Nephron (organoid): ENCODE results near the gene DLG4.
A peak's percentile ranks its signal among the peaks of the same experiment; 100 is the strongest.

Source experiments
- H3K27ac Mint-ChIP-seq, 3 experiments: 2 replicates each; pipeline ENCODE4 v1.8.0; 2020; ENCODE audit warnings: mixed read lengths in 3 of 3, mild to moderate bottlenecking in 2 of 3, moderate library complexity in 1 of 3
- H3K27me3 Mint-ChIP-seq: 2 replicates; pipeline ENCODE4 v1.8.0; 2021; ENCODE audit warnings: low read depth, mild to moderate bottlenecking, moderate library complexity, mixed read lengths
- H3K36me3 Mint-ChIP-seq: 2 replicates; pipeline ENCODE4 v1.8.0; 2020; ENCODE audit warnings: low read depth, mixed read lengths
- H3K4me1 Mint-ChIP-seq: 2 replicates; pipeline ENCODE4 v1.8.0; 2020; ENCODE audit warnings: mixed read lengths
- H3K4me3 Mint-ChIP-seq, 3 experiments: 2 replicates each; pipeline ENCODE4 v1.8.0; 2020; ENCODE audit warnings: mild to moderate bottlenecking in 3 of 3, mixed read lengths in 3 of 3, moderate library complexity in 2 of 3
- H3K9me3 Mint-ChIP-seq: 2 replicates; pipeline ENCODE4 v1.8.0; 2020; ENCODE audit warnings: mixed read lengths
- TF ChIP-seq, protein P1 (sequence below), 3 experiments: fragments of 200-600 bp; sonication (generic); IDR thresholded peaks; one replicate each; pipeline ENCODE4 v1.5.0; 2021; ENCODE audit warnings: antibody characterized with exemption in 3 of 3; ENCODE audit not compliant: unreplicated experiment in 3 of 3

The DLG4 gene

DNA sequence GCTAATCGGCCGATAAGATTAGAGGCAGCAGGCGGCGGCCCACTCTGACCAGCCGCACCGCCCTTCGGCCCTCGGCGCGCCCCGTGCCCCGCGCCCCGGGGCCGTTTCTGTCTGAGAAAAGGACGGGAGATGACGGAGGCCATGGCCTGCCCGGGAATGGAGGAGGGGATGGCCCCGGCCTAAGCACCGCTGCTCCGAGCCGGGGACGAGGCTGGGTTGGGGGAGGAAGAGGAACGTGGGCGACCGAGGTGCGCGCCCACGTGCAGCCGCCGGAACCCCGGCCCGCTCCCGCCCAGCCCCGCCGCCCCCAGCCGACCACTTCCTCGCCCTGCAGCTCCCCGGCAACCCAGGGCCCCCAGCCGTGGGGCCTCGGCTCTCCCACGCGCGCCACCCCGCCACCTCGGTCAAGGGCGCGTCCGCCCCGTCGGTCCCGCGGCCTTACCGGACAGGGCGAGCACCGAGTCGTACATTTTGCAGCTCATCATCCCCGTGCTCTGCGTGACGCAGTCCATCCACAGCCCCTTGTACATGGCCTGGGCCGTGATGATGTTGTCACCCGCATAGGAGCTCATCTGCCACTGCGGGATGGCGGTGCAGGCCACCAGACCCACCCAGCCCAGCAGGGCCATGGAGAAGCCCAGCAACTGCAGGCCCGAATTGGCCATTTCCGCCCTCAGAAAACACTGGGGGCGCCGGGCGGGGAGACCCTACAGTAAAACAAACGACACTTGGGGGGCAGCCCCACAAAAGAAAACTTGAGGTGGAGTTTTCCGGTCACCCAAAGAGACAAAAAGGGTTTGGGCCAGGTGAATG lies 41.9 kb upstream of the DLG4 start:
- peaks cover 27% of the 10 kb centered on the region for H3K36me3 Mint-ChIP-seq
- H3K9me3 Mint-ChIP-seq: no peaks in the 10 kb centered on the region
- H3K27me3 Mint-ChIP-seq: peaks cover 74% of the 10 kb centered on the region
- peak overlapping the region in 1 of 3 experiments; percentile 84 for H3K27ac Mint-ChIP-seq
- H3K4me3 Mint-ChIP-seq: peak overlapping the region; percentile 77 to 90 (median 80)
- TF ChIP-seq, protein P1, sequence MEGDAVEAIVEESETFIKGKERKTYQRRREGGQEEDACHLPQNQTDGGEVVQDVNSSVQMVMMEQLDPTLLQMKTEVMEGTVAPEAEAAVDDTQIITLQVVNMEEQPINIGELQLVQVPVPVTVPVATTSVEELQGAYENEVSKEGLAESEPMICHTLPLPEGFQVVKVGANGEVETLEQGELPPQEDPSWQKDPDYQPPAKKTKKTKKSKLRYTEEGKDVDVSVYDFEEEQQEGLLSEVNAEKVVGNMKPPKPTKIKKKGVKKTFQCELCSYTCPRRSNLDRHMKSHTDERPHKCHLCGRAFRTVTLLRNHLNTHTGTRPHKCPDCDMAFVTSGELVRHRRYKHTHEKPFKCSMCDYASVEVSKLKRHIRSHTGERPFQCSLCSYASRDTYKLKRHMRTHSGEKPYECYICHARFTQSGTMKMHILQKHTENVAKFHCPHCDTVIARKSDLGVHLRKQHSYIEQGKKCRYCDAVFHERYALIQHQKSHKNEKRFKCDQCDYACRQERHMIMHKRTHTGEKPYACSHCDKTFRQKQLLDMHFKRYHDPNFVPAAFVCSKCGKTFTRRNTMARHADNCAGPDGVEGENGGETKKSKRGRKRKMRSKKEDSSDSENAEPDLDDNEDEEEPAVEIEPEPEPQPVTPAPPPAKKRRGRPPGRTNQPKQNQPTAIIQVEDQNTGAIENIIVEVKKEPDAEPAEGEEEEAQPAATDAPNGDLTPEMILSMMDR (IDR thresholded peaks at IDR 0.05; ENCODE audit: unreplicated experiment in 3 of 3): no peak
- H3K4me1 Mint-ChIP-seq: peaks cover 11% of the 10 kb centered on the region

DNA sequence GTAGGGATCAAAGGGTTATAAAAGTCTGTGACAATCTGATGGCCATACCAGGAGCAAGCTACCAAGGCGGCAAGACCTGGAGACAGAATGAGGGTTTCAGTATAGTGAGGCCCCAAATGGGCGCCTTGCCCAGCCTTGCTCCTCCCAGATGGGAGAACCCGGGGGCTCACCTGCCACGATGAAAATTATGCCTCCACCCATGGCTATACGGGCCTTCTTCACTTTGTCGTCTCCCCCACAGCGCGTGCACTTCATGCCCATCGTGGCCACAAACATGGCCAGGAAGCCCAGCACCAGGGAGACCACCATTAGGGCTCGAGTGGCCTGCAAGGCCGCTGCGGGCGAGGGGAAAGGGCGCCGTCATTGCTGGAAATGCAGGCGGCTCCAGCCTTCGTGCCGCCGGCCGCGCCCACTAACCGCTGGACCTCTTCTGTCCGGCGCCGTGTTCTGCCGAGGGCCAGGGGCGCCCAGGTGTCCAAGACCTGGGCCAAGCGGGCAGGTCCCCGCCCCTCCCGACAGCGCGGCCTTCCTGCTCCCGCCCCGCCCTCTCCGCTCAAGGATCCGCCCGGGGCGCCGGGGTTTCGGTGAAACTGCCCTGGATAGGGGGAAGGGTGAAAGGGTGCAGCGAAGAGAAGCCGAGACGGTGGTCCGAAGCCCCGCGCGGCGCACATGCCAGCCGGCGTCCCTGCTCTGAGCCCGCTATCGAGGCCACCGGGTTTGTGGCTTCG lies 41.2 kb upstream of the DLG4 start:
- H3K4me1 Mint-ChIP-seq: peaks cover 11% of the 10 kb centered on the region
- peaks cover 32% of the 10 kb centered on the region for H3K36me3 Mint-ChIP-seq
- peak overlapping the region in 2 of 3 experiments; percentile 18 to 75 for H3K27ac Mint-ChIP-seq
- TF ChIP-seq, protein P1 (IDR thresholded peaks at IDR 0.05; ENCODE audit: unreplicated experiment in 3 of 3): no peak
- H3K27me3 Mint-ChIP-seq: peaks cover 68% of the 10 kb centered on the region
- no peaks in the 10 kb centered on the region for H3K9me3 Mint-ChIP-seq
- peak overlapping the region; percentile 54 to 77 (median 76) for H3K4me3 Mint-ChIP-seq

DNA sequence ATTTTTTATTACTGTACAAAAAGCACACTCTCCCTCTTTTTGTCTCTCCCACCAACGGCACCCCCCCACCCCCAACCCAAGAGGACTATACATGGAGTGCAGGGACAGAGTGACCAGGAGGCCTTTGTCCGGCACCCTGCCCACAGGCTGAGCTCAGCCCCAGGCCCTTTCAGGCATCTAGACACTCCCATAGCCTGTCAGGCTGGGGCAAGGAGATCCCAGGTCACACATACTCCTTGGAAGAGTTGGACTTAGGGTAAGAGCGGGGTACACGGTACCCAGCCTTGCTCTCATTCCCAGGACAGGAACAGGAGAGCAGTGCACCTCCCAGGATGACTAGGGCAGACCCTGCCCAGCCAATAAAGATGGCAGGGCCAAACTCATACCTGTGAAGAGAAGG lies 40.5 kb upstream of the DLG4 start:
- Mint-ChIP-seq H3K27me3 (peaks cover 61% of the 10 kb centered on the region), H3K27ac (peak overlapping the region in 2 of 3 experiments; percentile 18 to 37), H3K4me1 (peaks cover 11% of the 10 kb centered on the region), H3K9me3 (no peaks in the 10 kb centered on the region), H3K4me3 (peak overlapping the region; percentile 54 to 76 (median 63)), H3K36me3 (peaks cover 32% of the 10 kb centered on the region)
- TF ChIP-seq, protein P1 (IDR thresholded peaks at IDR 0.05; ENCODE audit: unreplicated experiment in 3 of 3): no peak

DNA sequence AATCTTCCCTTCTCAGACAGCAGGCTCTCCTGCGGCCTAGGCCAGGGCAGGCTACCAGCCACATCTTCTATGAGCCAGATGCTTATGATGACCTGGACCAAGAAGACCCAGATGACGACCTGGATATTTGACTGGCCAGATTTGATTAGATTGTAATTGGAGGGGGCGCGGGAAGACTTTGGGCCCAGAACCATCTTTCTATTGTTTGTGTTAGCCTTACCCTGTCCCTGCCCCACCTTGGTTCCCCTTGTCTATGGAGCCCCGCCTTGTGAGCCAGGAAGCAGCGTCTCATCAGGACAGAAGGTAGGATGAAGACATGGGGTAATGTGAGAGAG lies 39.9 kb upstream of the DLG4 start:
- H3K36me3 Mint-ChIP-seq: peaks cover 37% of the 10 kb centered on the region
- H3K9me3 Mint-ChIP-seq: no peaks in the 10 kb centered on the region
- peak overlapping the region in 1 of 3 experiments; percentile 79 for H3K27ac Mint-ChIP-seq
- peaks cover 11% of the 10 kb centered on the region for H3K4me1 Mint-ChIP-seq
- TF ChIP-seq, protein P1 (IDR thresholded peaks at IDR 0.05; ENCODE audit: unreplicated experiment in 3 of 3): no peak
- H3K4me3 Mint-ChIP-seq: peak overlapping the region; percentile 24 to 65 (median 44)
- peaks cover 55% of the 10 kb centered on the region for H3K27me3 Mint-ChIP-seq

DNA sequence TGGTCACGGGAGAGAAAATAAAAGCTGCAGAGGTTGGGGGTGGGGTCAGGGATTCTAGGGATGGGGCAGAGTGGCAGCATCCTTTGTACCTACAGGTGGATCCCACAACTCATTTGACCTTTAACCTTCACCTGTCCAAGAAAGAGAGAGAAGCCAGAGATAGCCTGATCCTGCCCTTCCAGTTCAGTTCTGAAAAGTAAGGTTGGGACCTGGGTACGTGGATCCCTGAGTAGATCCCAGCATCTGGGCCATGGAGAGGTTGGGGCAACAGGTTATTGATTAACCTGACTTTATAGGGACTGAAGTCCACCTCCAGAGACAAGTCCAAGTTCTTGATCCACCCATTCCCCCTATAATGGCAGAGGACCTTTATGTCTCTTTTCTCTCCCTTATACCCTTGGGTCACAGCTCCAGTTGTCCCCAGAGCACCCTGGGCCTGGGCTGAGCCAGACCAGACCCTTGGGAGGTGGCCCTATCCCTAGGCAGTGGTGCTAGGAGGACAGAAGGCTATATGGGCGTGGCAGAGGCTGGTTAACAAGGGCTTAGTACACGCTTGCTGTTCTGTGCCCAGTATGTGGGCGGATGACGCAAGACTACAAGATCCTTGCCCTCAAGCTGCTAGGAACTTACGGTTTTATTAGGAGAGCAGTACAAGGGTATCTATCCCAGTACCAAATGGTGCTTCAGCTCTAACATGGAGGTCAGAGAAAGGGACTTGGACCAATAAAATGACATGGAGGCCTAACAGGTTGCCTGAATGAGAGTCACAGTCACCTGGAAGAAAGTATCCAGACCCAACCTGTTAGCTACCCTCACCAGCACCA lies 39.3 kb upstream of the DLG4 start:
- Mint-ChIP-seq H3K27ac (peak overlapping the region in 2 of 3 experiments; percentile 43 to 79), H3K4me1 (peaks cover 8% of the 10 kb centered on the region), H3K9me3 (no peaks in the 10 kb centered on the region), H3K36me3 (peaks cover 41% of the 10 kb centered on the region), H3K27me3 (peaks cover 49% of the 10 kb centered on the region), H3K4me3 (peak overlapping the region; percentile 24 to 65 (median 44))
- TF ChIP-seq, protein P1 (IDR thresholded peaks at IDR 0.05; ENCODE audit: unreplicated experiment in 3 of 3): no peak
